Measurements from ENCODE around the gene SMG5. TPM values are rescaled to one million over a fixed set of nuclear protein-coding genes. Genes with fewer than 3 reads are reported as not detected.
A peak's percentile ranks its signal among the peaks of the same experiment; 100 is the strongest.

Gene SMG5
- polyA plus RNA-seq, 3 donors = 4.4 to 72.4 (median 7.0) TPM

DNA sequence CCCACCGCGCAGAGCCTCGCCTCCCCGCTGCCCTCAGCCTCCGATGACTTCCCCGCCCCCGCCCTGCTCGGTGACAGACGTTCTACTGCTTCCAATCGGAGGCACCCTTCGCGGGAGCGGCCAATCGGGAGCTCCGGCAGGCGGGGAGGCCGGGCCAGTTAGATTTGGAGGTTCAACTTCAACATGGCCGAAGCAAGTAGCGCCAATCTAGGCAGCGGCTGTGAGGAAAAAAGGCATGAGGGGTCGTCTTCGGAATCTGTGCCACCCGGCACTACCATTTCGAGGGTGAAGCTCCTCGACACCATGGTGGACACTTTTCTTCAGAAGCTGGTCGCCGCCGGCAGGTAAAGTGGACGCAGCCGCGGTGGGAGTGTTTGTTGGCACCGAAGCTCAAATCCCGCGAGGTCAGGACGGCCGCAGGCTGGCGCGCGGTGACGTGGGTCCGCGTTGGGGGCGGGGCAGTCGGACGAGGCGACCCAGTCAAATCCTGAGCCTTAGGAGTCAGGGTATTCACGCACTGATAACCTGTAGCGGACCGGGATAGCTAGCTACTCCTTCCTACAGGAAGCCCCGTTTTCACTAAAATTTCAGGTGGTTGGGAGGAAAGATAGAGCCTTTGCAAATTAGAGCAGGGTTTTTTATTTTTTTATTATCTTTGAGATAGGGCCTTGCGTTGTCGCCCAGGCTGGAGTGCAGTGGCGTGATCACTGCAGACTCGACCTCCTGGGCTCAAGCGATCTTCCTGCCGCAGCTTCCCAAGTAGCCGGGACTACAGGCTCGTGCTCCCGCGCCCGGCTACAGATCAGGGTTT is 69.6 kb downstream of the SMG5 start, which contains the start of gene PMF1:
TSS of gene PMF1 (plus strand) at position 175 of the 811 bp plus-strand sequence. CDS start at position 184, 9 bp downstream.
- peak; percentile 90 to 94 (median 93) for DNase-seq
- peaks cover 31 to 40% of the 10 kb centered on the region in 2 donors for H3K4me1 ChIP-seq (ENCODE audit: control insufficient read depth in 1 of 2, insufficient read depth in 2 of 2, low read length in 2 of 2)
- Mint-ChIP-seq H3K27ac (peak within 1 kb of the TSS; percentile 96 to 99 (median 98)), H3K9me3 (no peaks in the 10 kb centered on the region), H3K27me3 (ENCODE audit: low read depth in 3 of 3) (peaks cover 0 to 2% (median 0%) of the 10 kb centered on the region in 3 donors), H3K4me3 (peak within 1 kb of the TSS; percentile 87 to 95), H3K4me1 (peaks cover 29% of the 10 kb centered on the region), H3K36me3 (peaks cover 37 to 60% of the 10 kb centered on the region in 2 donors)
- peak within 1 kb of the TSS; percentile 69 to 87 (median 74) for H3K4me3 ChIP-seq (replicated peaks in 1 of 3; ENCODE audit: low read depth in 2 of 3, low read length in 3 of 3)
- H2AFZ ChIP-seq (ENCODE audit: insufficient read depth, low read depth, low read length, poor library complexity, severe bottlenecking) = peak within 1 kb of the TSS; percentile 80
- H3K79me2 ChIP-seq (ENCODE audit: insufficient read depth, low read length) = peaks cover 32% of the 10 kb centered on the region
- peaks cover 33 to 37% of the 10 kb centered on the region in 2 donors for H3K36me3 ChIP-seq (replicated peaks in 1 of 2; ENCODE audit: control insufficient read depth in 1 of 2, insufficient read depth in 2 of 2, low read length in 2 of 2)
- H3K27me3 ChIP-seq (ENCODE audit: control insufficient read depth in 2 of 2, insufficient read depth in 2 of 2, low read length in 2 of 2) = no peaks in the 10 kb centered on the region
- intact Hi-C loops (cut with micrococcal nuclease) = no loop called here
- TF ChIP-seq, protein P1, sequence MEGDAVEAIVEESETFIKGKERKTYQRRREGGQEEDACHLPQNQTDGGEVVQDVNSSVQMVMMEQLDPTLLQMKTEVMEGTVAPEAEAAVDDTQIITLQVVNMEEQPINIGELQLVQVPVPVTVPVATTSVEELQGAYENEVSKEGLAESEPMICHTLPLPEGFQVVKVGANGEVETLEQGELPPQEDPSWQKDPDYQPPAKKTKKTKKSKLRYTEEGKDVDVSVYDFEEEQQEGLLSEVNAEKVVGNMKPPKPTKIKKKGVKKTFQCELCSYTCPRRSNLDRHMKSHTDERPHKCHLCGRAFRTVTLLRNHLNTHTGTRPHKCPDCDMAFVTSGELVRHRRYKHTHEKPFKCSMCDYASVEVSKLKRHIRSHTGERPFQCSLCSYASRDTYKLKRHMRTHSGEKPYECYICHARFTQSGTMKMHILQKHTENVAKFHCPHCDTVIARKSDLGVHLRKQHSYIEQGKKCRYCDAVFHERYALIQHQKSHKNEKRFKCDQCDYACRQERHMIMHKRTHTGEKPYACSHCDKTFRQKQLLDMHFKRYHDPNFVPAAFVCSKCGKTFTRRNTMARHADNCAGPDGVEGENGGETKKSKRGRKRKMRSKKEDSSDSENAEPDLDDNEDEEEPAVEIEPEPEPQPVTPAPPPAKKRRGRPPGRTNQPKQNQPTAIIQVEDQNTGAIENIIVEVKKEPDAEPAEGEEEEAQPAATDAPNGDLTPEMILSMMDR (IDR thresholded peaks at IDR 0.05) = no peak
- peak within 1 kb of the TSS; percentile 83 for H3K9ac ChIP-seq (ENCODE audit: insufficient read depth, low read length, poor library complexity, severe bottlenecking)
- H3K4me2 ChIP-seq (replicated peaks; ENCODE audit: extremely low read depth, low read length, poor library complexity, severe bottlenecking) = peak within 1 kb of the TSS; percentile 94
- H4K20me1 ChIP-seq (ENCODE audit: insufficient read depth, low read length) = no peaks in the 10 kb centered on the region
- no peaks in the 10 kb centered on the region for H3K9me3 ChIP-seq (replicated peaks in 1 of 2; ENCODE audit: control insufficient read depth in 1 of 2, insufficient read depth in 1 of 2, low read length in 2 of 2)
- peak within 1 kb of the TSS; percentile 90 to 97 for H3K27ac ChIP-seq (ENCODE audit: low read depth in 1 of 2, low read length in 2 of 2)
- WGBS (ENCODE audit: insufficient coverage) = under 1% methylated on average over 48 of the region's 61 CpGs

DNA sequence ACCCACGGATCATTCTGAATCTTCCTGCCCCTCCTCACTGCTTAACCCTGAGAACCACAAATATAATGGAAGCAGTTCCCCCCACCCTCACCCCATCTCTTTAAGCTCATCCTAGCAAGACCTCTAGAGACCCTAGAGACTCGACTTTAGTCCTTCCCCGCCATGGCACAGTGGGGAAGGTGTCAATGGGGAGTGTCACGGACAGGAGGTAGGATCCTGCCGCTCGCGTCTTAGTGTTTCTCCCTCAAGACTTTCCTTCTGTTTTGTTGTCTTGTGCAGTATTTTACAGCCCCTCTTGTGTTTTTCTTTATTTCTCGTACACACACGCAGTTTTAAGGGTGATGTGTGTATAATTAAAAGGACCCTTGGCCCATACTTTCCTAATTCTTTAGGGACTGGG is 70.5 kb downstream of the SMG5 start:
- H3K9ac ChIP-seq (ENCODE audit: insufficient read depth, low read length, poor library complexity, severe bottlenecking) = peak overlapping the region; percentile 83
- peaks cover 40 to 46% of the 10 kb centered on the region in 2 donors for H3K36me3 ChIP-seq (replicated peaks in 1 of 2; ENCODE audit: control insufficient read depth in 1 of 2, insufficient read depth in 2 of 2, low read length in 2 of 2)
- H3K27ac Mint-ChIP-seq = peak overlapping the region; percentile 96 to 99 (median 98)
- H4K20me1 ChIP-seq (ENCODE audit: insufficient read depth, low read length) = no peaks in the 10 kb centered on the region
- TF ChIP-seq, protein P1 (IDR thresholded peaks at IDR 0.05) = no peak
- H3K27ac ChIP-seq (ENCODE audit: low read depth in 1 of 2, low read length in 2 of 2) = peak overlapping the region in 1 of 2 donors; percentile 97
- peak overlapping the region in 1 of 2 donors; percentile 95 for H3K4me3 Mint-ChIP-seq
- H3K4me3 ChIP-seq (replicated peaks in 1 of 3; ENCODE audit: low read depth in 2 of 3, low read length in 3 of 3) = peak overlapping the region; percentile 69 to 87 (median 74)
- peaks cover 22 to 31% of the 10 kb centered on the region in 2 donors for H3K4me1 ChIP-seq (ENCODE audit: control insufficient read depth in 1 of 2, insufficient read depth in 2 of 2, low read length in 2 of 2)
- H3K9me3 Mint-ChIP-seq = no peaks in the 10 kb centered on the region
- H3K4me1 Mint-ChIP-seq = peaks cover 20% of the 10 kb centered on the region
- intact Hi-C loops (cut with micrococcal nuclease) = no loop called here
- peak overlapping the region; percentile 94 for H3K4me2 ChIP-seq (replicated peaks; ENCODE audit: extremely low read depth, low read length, poor library complexity, severe bottlenecking)
- peaks cover 45 to 69% of the 10 kb centered on the region in 2 donors for H3K36me3 Mint-ChIP-seq
- peaks cover 0 to 2% (median 2%) of the 10 kb centered on the region in 3 donors for H3K27me3 Mint-ChIP-seq (ENCODE audit: low read depth in 3 of 3)
- peak overlapping the region; percentile 80 for H2AFZ ChIP-seq (ENCODE audit: insufficient read depth, low read depth, low read length, poor library complexity, severe bottlenecking)
- WGBS (ENCODE audit: insufficient coverage) = 100% methylated on average over 1 of the region's 9 CpGs
- DNase-seq = no peak
- H3K79me2 ChIP-seq (ENCODE audit: insufficient read depth, low read length) = peaks cover 36% of the 10 kb centered on the region
- H3K9me3 ChIP-seq (replicated peaks in 1 of 2; ENCODE audit: control insufficient read depth in 1 of 2, insufficient read depth in 1 of 2, low read length in 2 of 2) = no peaks in the 10 kb centered on the region
- no peaks in the 10 kb centered on the region for H3K27me3 ChIP-seq (ENCODE audit: control insufficient read depth in 2 of 2, insufficient read depth in 2 of 2, low read length in 2 of 2)

All from CD14-positive monocyte (primary cell).